HepG2 (cell line): Measurements from ENCODE around the gene PARM1.

Experiments used
- CTCF ChIP-seq: sonication (generic); formaldehyde crosslinking; IDR thresholded peaks from 2 replicates; pipeline ENCODE4 v1.5.0; 2020; ENCODE audit warnings: mild to moderate bottlenecking, missing genetic modification reagents, moderate library complexity
- HMG20A ChIP-seq: IDR thresholded peaks from 2 replicates; pipeline ENCODE4 v1.6.1; 2016; ENCODE audit warnings: borderline replicate concordance
- ONECUT2 ChIP-seq: sonication (generic); formaldehyde crosslinking; IDR thresholded peaks from 2 replicates; pipeline ENCODE4 v1.4.0; 2020; ENCODE audit warnings: missing genetic modification reagents
- RAD21 ChIP-seq: fragments of 450-650 bp; formaldehyde crosslinking; IDR thresholded peaks from 2 replicates; pipeline ENCODE4 v1.5.0; 2020; ENCODE audit warnings: mild to moderate bottlenecking
- RORA ChIP-seq: sonication (generic); formaldehyde crosslinking; IDR thresholded peaks from 2 replicates; pipeline ENCODE4 v1.5.0; 2020; ENCODE audit warnings: mild to moderate bottlenecking, missing genetic modification reagents, moderate library complexity
- TEAD2 ChIP-seq: sonication (generic); formaldehyde crosslinking; IDR thresholded peaks from 2 replicates; pipeline ENCODE4 v1.9.0; 2021; ENCODE audit warnings: missing genetic modification reagents
- YEATS4 ChIP-seq: sonication (generic); formaldehyde crosslinking; IDR thresholded peaks from 2 replicates; pipeline ENCODE4 v1.4.0; 2020; ENCODE audit warnings: missing genetic modification reagents, borderline replicate concordance
- ZBTB7A ChIP-seq: sonication (generic); formaldehyde crosslinking; IDR thresholded peaks from 2 replicates; pipeline ENCODE4 v1.8.0; 2022; ENCODE audit warnings: mild to moderate bottlenecking, missing genetic modification reagents
- ZNF207 ChIP-seq: fragments of 450-650 bp; IDR thresholded peaks from 2 replicates; pipeline ENCODE4 v1.6.1; 2016; ENCODE audit warnings: antibody characterized with exemption, borderline replicate concordance
- ZNF232 ChIP-seq: sonication (generic); formaldehyde crosslinking; IDR thresholded peaks from 2 replicates; pipeline ENCODE4 v1.4.0; 2020; ENCODE audit warnings: missing genetic modification reagents, borderline replicate concordance
- ZNF7 ChIP-seq: IDR thresholded peaks from 2 replicates; pipeline ENCODE4 v1.6.1; 2016; ENCODE audit warnings: missing biosample characterization, missing genetic modification reagents

- TF ChIP-seq ZBTB7A (no peak), ONECUT2 (no peak), TEAD2 (CRISPR knock-in tag) (no peak), CTCF (CRISPR knock-in tag) (no peak), YEATS4 (no peak), ZNF7 (no peak), ZNF232 (CRISPR knock-in tag) (no peak), ZNF207 (no peak), HMG20A (CRISPR knock-in tag) (no peak), RAD21 (CRISPR knock-in tag) (no peak), RORA (CRISPR knock-in tag) (no peak)
Observed at GRCh38 chr4:74967324-74967723, 34.4 kb downstream of the PARM1 start.
